ENCODE measurements around the gene ELMOD1. TPM values are rescaled to one million over a fixed set of nuclear protein-coding genes. Genes with fewer than 3 reads are reported as not detected.

ELMOD1 gene
- total RNA-seq, 2 experiments from 2014 or later, result not detected

GRCh38 chr11:107659310-107659709 is 68.4 kb downstream of the ELMOD1 start:
- Histone ChIP-seq H2AFZ (ENCODE audit: low read length) (no peak overlapping the region), H3K9me3 (ENCODE audit: low read length) (no peaks in the 10 kb centered on the region), H3K79me2 (ENCODE audit: insufficient read depth, low read depth, low read length) (no peaks in the 10 kb centered on the region), H3K4me2 (ENCODE audit: low read length) (no peak overlapping the region), H3K4me1 (ENCODE audit: insufficient read depth, low read length, poor library complexity, severe bottlenecking) (no peaks in the 10 kb centered on the region), H3K9me2 (ENCODE audit: insufficient read depth, low read length) (no peaks in the 10 kb centered on the region), H3K4me3 (ENCODE audit: low read depth, low read length, poor library complexity, severe bottlenecking) (no peak overlapping the region), H3K27ac (ENCODE audit: low read depth, low read length, poor library complexity, severe bottlenecking) (no peak overlapping the region), H4K20me1 (ENCODE audit: insufficient read depth, low read length) (no peaks in the 10 kb centered on the region), H3K36me3 (ENCODE audit: insufficient read depth, low read length) (no peaks in the 10 kb centered on the region)
- no TSS peak for BruUV-seq (replicated peaks)
- ChIA-PET CTCF (ENCODE audit: unreplicated experiment) (no interaction called here), POLR2A (no interaction called here)
- no peak for DNase-seq (ENCODE audit: low spot score)
- TF ChIP-seq CTCF (conservative IDR thresholded peaks at IDR 0.05; ENCODE audit: low read length) (no peak), EZH2phosphoT487 (IDR thresholded peaks at IDR 0.05; ENCODE audit: borderline replicate concordance, low read depth, low read length) (no peak)
- intact Hi-C loops (cut with micrococcal nuclease; ENCODE audit: unreplicated experiment), result no loop called here

DNA sequence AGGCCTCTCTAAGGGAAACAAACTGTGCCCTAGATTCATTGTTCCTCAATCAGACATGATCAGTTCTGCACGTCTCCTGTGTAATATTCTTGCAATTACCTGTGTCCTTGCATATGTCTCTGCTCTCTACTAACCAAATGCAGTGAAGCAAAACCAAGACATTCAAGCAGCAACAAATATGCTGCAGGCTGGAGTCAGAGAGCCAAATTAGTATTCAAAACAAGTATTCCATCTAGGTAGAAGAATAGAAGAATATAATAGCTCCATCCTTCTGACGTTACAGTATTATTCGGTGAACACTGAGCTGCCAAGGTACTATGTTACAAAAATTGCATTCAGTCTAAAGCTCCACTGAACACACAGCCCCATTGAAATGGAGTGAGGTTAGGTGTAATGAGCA is 69.1 kb downstream of the ELMOD1 start:
- no peak overlapping the region for H3K4me3 ChIP-seq (ENCODE audit: low read depth, low read length, poor library complexity, severe bottlenecking)
- H3K4me2 ChIP-seq (ENCODE audit: low read length), result no peak overlapping the region
- no peaks in the 10 kb centered on the region for H4K20me1 ChIP-seq (ENCODE audit: insufficient read depth, low read length)
- intact Hi-C loops (cut with micrococcal nuclease; ENCODE audit: unreplicated experiment), result no loop called here
- H3K27ac ChIP-seq (ENCODE audit: low read depth, low read length, poor library complexity, severe bottlenecking), result no peak overlapping the region
- no peaks in the 10 kb centered on the region for H3K9me3 ChIP-seq (ENCODE audit: low read length)
- H3K79me2 ChIP-seq (ENCODE audit: insufficient read depth, low read depth, low read length), result no peaks in the 10 kb centered on the region
- POLR2A ChIA-PET, result interaction anchor here (0.6 to 1.2 kb wide), 3 partner anchors 8 to 34 kb away, joined by 3 to 5 read pairs (median 3); no protein-coding TSS in a partner anchor
- H3K9me2 ChIP-seq (ENCODE audit: insufficient read depth, low read length), result no peaks in the 10 kb centered on the region
- H3K36me3 ChIP-seq (ENCODE audit: insufficient read depth, low read length), result no peaks in the 10 kb centered on the region
- no peak for DNase-seq (ENCODE audit: low spot score)
- no peak for TF ChIP-seq CTCF (conservative IDR thresholded peaks at IDR 0.05; ENCODE audit: low read length)
- TF ChIP-seq EZH2phosphoT487 (IDR thresholded peaks at IDR 0.05; ENCODE audit: borderline replicate concordance, low read depth, low read length), result no peak
- BruUV-seq (replicated peaks), result no TSS peak
- CTCF ChIA-PET (ENCODE audit: unreplicated experiment), result no interaction called here
- no peaks in the 10 kb centered on the region for H3K4me1 ChIP-seq (ENCODE audit: insufficient read depth, low read length, poor library complexity, severe bottlenecking)
- no peak overlapping the region for H2AFZ ChIP-seq (ENCODE audit: low read length)

DNA sequence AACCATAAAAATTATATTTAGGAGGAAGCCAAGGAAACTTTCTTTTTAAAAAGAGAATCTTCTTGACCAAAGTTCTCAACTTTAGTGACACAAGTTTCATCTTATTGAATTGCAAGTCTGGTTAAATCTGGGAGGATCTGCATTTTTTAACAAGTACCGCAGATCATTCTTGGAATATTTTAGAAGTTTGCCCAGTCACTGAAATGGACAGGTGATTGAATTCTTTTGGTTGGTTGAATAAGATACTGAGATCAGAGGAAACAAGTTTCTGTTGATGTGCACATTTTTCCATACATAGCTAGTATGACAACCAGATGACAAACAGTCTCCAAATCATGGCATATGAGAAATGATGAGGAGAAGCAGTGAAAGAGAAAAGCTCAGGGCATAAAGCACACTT is 70.7 kb downstream of the ELMOD1 start:
- H3K27ac ChIP-seq (ENCODE audit: low read depth, low read length, poor library complexity, severe bottlenecking), result no peak overlapping the region
- H3K4me1 ChIP-seq (ENCODE audit: insufficient read depth, low read length, poor library complexity, severe bottlenecking), result no peaks in the 10 kb centered on the region
- intact Hi-C loops (cut with micrococcal nuclease; ENCODE audit: unreplicated experiment), result no loop called here
- no peaks in the 10 kb centered on the region for H3K9me2 ChIP-seq (ENCODE audit: insufficient read depth, low read length)
- no peak overlapping the region for H2AFZ ChIP-seq (ENCODE audit: low read length)
- H3K36me3 ChIP-seq (ENCODE audit: insufficient read depth, low read length), result no peaks in the 10 kb centered on the region
- ChIA-PET POLR2A (interaction anchor here (0.7 to 0.9 kb wide), 2 partner anchors 52 to 1421 kb away, joined by 3 read pairs; no protein-coding TSS in a partner anchor), CTCF (ENCODE audit: unreplicated experiment) (no interaction called here)
- H3K4me3 ChIP-seq (ENCODE audit: low read depth, low read length, poor library complexity, severe bottlenecking), result no peak overlapping the region
- no TSS peak for BruUV-seq (replicated peaks)
- H3K4me2 ChIP-seq (ENCODE audit: low read length), result no peak overlapping the region
- TF ChIP-seq EZH2phosphoT487 (IDR thresholded peaks at IDR 0.05; ENCODE audit: borderline replicate concordance, low read depth, low read length) (no peak), CTCF (conservative IDR thresholded peaks at IDR 0.05; ENCODE audit: low read length) (no peak)
- no peaks in the 10 kb centered on the region for H4K20me1 ChIP-seq (ENCODE audit: insufficient read depth, low read length)
- no peaks in the 10 kb centered on the region for H3K9me3 ChIP-seq (ENCODE audit: low read length)
- no peaks in the 10 kb centered on the region for H3K79me2 ChIP-seq (ENCODE audit: insufficient read depth, low read depth, low read length)
- DNase-seq (ENCODE audit: low spot score), result no peak

All from OCI-LY7 (cell line).